A204.1 (cell line): Measurements from ENCODE around the gene GGT1.
"Not testable (repeated sequence)": the region's sequence is repeated elsewhere in the genome, so short reads cannot be mapped to it uniquely, and the experiment has no call there.

Experiments used
- FAIRE-seq: peaks from 2 replicates; lab custom pipeline; 2012; peaks lifted over from hg19 to GRCh38; lab: Jason Lieb, UNC

GGT1 gene

DNA sequence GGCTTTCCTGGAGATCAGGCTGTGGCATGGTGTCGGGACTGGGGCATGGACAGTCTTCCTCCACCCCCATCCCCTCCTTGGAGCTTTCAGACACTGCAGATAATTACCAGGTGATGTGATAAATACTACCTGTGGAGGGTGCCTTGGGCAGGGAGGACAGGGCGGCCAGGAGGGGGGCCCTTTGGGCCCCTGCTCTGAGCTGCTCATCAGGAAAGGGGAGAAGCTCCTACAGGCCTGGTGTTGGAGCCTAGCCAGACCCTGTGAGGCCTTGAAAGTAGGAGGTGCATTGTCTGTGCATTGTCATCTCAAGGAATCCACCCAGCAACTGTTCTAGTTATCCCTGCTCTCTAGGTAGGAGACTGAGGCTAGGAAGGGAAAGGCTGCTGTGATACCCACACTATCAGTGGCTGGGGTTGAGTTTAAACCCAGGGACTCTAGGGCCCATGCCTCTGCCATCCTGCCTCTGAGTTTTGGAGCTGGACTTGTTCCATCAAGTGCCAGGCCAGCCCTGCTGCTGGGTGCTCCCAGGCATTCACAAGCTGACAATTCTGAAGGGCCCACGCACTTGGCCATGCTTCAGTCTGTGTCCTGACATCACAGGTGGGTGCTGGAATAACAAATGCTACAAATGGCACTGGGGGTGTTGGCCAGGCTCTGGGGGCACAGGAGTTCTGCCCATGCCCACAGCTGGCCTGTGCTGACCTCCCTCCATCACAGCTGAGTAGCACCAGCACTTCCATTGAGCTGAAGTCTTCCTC lies 2.9 kb upstream of the GGT1 start:
- FAIRE-seq = not testable (repeated sequence)

DNA sequence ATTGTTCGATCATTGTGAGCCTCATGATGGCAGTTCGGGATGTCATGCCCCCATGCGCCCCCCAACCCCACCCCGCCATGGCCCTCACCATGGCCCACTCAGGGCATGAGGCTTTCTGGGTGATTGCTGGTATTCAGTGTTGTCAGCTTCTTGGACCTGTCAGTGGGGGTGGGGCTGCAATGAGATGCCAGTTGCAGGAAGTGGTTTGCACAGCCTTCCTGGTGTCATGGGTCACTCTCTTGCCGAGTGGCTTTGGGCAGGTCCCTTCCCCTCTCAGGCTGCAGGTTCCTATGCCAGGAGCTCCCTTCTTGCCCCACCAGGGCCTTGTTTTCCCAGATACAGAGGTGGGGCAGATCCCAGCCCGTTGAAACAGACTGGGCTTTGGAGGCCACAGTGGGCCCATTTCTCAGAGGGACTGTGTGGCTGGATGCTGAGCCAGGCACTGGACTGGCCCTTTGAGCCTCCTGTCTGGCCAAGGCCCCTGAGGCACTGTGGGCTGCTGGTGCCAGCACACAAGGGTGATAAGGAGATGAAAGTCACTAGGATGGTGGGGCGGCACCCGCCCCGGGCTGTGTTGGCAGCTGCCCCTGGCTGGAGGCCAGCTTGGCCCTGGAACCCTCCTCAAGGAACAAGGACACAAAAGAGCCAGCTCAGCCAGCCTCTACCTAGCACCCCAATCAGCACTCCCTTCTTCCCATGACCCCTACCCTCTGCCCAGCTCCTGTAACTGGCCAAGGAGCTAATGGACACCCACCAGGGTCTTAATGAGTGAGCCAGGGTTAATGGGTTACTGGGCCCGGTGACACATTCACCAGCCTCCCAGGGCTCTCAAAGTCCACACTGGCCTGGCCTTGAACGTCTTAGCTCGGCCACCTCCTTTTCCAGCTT lies 1.5 kb upstream of the GGT1 start:
- no peak for FAIRE-seq

DNA sequence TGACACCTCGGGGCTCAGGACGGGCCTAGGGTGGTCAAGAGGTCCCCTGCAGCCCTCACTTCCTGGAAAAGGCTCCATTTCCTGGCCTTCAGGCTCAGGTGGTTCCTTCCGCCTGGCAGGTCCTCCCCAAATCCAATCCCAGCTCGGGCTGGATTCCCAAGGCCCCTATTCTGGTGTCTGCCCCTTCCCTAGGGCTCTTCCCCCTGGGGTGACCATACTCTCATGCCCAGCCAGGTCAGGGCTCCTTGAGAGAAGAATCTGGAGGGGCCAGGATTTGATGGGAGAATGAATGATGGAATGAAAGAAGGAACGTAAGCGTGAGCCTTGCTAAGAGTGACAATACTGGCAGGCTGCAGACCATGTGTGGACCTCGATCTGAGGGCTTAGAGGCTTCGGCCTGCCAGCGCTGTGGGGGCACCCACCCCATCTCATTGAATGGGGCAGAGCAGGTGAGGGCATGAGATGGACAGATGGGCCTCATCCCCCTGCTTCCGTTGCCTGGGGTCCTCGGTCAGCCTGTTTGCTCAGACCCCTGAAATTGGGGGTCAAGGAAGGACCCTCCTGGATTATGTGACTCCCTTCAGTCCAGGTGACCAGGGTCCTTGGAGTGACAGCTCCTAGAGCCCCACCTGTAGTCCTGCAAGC lies 766 bp upstream of the GGT1 start:
- FAIRE-seq = not testable (repeated sequence)

DNA sequence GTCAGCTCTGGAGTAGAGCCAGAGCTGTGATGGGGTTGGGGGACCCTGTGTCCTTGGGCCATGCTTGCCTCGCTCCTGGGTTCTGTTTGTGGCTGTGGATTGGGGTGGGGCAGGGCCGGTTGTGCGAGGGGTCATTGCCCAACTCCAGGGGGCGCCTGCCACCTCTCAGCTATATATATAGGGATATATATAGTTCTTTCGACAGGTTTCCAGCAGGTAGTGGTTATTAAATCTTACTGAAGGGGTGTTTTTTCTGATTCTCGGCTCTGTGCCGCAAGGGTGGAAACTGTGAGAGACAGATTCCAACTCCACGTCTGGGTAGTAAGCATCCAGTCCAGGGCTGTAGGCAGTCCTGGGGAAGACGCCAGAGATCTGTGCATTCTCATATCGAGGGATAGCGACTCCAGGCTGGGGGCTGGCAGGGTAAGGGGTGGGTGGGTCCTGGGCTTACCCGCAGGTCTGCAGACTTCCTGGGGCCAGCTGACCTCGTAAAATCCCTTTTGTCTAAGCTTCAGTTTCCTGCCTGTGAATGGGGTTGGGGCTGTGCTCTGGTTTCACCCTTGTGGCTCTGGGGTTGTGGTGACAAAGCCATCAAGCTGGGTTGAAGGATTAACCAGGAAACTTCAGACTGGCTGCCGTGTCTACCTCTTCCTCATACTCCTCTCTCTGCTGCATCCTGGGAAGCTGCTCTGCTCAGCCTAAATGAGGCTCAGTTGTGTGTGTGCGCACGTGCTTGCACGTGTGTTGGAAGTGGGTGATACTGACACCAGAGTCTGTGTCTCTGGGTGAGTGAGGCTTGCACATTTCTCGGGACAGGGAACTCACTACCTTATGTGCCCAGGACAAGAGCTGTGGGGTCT lies 1.0 kb downstream of the GGT1 start:
- FAIRE-seq = not testable (repeated sequence)

DNA sequence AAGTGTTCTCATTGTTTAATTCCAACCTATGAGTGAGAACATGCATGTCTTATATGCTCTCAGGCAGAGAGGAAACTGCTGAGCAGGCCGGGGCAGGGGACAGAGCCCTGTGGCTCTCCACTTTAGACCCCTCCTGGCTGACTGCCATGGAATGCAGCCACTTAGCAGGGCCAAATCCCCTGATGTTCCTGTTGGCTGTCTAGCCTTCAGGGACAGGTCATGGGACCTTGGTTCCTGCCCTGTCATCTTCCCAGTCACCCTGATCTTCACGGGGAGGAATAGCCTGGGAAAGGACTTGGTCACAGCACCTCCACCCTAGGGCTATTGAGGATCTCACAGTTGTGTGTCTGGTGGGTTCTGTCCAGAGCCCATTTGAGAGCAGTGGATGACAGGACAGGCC lies 3.3 kb downstream of the GGT1 start:
- not testable (repeated sequence) for FAIRE-seq

DNA sequence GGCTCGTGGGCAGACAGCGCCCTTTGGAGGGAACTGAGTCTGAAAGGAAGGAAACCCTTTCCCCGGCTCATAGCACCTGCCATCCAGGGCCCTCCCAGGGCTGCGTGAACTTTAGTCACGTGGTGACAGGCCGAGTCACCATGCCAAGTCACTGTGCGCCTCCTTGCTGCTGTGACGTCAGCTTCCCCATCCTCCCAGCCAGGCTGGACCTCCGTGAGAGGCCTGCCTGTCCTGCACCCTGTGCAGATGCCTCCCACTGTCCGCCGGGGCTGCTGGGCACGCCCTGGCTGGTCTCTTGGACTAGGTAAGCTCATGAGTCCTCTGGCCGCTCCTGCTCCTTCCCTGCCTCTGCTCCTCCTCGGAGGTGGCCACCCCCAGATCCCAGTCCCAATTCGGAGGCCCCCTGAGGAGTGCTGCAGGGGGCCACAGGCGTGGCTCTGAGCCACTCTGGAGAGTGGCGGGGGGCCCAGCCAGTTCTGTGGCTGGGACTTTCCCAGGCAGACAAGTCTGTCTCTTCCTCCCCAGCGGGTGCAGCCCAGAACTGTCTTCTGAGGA lies 4.5 kb downstream of the GGT1 start:
- not testable (repeated sequence) for FAIRE-seq

DNA sequence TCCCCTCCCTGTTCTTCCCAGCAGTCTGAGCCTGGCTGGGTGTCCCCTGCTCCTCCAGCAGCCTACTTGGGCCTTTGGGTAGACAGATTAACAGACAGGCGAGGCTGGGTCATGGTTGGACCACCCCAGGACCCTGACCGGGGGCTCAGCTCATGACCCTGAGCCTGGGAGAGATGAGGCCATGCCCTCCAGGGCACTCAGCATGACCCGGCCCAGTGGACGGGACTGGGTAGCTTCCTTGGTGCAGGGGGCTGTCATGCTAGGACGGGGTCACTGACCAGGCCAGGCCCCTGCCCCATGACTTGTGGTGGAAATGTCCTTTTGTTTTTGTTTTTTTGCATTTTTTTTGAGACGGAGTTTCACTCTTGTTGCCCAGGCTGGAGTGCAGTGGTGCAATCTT lies 5.3 kb downstream of the GGT1 start:
- not testable (repeated sequence) for FAIRE-seq

DNA sequence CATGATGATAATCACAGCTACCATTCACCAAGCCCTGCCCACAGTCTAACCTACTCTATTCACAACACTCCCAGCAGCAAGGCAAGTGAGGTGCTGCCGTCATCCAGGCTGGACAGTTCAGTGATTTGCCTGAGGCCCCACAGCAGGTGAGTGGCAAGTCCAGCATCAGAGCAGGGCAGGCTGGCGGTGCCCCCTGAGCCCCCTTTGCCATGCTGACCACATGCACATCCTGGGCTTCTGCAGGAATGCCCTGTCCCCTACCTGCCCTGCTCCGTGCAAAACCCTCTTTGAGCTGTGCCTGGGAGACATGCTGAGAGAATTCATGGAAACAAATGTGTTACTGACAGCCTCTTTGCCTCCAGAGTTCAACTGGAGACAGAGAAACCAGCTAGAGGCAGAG lies 6.9 kb downstream of the GGT1 start:
- FAIRE-seq = not testable (repeated sequence)

DNA sequence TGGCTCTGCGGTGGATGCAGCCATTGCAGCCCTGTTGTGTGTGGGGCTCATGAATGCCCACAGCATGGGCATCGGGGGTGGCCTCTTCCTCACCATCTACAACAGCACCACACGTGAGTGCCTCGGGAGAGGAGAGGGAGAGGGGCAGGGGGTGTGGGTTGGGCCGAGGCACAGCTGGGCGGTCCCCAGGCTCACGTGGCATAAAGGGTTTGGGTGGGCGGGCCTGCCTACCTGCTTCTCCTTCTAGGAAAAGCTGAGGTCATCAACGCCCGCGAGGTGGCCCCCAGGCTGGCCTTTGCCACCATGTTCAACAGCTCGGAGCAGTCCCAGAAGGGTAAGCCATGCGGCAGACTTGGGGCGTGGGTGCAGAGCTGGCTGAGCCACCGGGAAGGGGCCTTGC lies 11.8 kb downstream of the GGT1 start:
- not testable (repeated sequence) for FAIRE-seq

DNA sequence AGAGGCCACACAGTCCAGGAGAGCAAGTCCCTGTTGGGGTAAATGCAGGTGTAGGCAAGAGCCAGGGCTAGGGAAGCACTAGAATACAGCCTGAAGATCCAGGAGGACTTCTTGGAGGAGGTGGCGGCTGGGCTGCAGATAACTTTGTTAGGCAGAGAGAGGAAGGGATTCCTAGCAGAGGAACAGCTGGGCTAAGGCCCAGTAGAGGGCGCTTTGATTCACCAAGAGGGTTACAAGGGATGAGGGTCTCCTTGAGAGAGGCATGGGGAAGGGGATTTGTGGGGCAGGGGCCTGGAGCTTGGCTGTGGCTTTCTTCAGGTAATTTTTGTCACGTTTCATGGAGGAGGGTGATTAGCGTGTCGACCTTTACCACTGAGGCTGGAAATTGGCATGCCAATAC lies 18.3 kb downstream of the GGT1 start:
- not testable (repeated sequence) for FAIRE-seq

DNA sequence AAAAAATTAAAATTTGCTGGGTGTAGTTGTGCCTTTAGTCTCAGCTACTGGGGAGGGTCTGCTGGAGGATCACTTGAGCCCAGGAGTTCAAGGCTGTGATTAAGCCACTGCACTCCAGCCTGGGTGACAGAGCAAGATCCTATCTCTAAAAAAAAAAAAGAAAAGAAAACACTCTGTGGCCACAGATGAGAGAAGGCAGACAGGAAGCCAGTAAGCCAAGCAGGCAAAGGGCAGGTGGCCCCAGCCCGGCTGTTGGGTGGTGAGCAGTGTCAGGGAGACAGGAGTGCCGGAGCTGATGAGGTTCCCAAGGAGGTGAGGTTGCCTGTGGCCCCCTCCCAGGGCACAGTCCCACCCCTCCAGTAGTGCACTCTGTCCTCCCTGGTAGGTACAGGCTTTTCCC lies 19.6 kb downstream of the GGT1 start:
- not testable (repeated sequence) for FAIRE-seq

DNA sequence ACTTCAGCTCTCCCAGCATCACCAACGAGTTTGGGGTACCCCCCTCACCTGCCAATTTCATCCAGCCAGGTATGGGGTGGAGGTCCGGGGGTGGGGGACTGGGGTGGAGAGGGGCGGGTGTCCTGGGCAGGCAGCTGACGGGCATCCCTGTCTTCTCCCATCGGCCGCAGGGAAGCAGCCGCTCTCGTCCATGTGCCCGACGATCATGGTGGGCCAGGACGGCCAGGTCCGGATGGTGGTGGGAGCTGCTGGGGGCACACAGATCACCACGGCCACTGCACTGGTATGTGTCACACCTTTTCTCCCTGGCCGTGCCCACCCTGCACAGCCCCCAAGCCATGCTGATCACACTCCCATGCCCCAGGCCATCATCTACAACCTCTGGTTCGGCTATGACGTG lies 24.9 kb downstream of the GGT1 start:
- not testable (repeated sequence) for FAIRE-seq

DNA sequence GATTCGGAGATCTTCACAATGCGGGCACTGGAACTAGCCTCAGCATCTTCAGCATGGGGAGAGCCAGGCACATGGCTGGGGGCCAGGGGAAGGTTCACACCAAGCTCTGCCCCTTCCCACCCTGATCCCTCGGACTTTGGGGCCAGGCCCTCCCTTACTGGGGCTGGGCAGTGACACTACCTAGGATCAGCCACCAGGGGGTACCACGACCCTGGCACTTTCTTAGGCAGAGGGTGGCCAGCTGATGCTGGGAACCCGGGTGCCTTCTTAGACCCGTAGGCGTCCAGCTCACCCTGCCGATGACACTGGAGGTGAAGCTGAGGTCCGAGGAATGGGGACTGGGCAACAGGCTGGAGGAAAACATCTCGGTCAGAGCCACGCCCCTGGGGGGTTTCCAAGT lies 26.1 kb downstream of the GGT1 start:
- not testable (repeated sequence) for FAIRE-seq

DNA sequence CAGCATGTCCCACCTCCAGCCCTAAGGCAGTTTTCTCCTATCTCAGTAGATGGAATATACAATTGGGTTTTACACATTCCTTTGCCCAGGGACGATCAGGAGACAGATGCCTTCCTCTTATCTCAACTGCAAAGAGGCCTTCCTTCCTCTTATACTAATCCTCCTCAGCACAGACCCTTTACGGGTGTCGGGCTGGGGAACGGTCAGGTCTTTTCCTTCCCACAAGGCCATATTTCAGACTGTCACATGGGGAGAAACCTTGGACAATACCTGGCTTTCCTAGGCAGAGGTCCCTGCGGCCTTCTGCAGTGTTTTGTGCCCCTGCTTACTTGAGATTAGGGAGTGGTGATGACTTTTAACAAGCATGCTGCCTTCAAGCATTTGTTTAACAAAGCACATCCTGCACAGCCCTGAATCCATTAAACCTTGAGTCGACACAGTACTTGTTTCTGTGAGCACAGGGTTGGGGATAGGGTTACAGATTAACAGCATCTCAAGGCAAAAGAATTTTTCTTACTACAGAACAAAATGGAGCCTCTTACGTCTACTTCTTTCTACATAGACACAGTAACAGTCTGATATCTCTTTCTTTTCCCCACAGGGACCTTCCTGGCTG lies 27.9 kb downstream of the GGT1 start:
- FAIRE-seq = not testable (repeated sequence)

DNA sequence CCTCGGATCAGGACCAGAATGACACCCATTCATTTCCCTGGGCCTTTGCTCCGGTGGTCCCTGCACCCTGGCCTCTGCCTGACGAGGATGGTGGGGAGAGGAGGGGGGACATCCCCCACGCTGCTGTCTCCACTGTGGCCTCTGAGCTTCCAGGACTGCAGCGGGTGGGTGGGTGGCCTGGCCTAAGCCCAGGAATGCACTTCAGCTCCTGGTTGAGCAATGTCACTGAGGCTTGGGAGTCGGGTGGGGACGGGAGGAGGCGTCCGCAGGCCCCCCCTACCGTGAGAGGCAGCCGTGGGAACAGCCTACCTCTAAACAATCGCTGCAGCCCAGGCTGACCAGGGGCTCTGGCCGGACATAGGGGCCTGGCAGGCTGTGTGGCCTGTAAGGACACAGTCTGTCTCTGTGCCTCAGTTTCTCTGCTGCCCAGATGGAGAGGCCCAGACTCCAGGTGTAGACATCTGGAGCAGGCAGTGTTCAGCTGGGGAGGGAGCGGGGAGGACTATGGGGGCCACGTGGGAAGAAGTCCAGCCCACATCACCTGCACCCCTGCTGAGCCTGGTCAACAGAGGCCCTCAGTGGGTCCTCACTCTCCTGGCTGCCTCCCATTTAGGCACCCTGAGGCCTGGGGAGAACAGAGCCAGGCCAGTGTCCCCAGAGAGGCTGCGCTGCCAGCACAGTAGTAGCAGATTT lies 28.6 kb downstream of the GGT1 start:
- FAIRE-seq = not testable (repeated sequence)

DNA sequence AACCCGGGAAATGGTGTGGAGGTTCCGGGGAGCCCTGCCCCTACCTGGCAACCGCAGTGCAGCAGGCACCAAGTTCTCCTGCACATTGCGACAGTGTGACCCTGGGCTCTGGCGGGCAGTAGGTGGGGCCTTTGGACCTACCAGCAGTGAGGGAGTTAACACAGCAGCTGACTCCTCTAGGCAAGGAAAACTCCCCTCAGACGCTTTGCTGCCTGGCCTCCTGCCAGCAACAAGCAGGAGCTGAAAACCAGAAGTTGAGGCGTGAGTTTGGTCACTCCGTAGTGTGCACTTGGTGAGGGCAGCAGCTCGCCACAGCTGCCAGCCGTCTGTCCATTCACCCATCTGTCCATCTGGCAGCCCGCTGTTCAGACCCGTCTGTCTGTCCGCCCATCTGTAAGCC lies 29.6 kb downstream of the GGT1 start:
- FAIRE-seq = not testable (repeated sequence)

DNA sequence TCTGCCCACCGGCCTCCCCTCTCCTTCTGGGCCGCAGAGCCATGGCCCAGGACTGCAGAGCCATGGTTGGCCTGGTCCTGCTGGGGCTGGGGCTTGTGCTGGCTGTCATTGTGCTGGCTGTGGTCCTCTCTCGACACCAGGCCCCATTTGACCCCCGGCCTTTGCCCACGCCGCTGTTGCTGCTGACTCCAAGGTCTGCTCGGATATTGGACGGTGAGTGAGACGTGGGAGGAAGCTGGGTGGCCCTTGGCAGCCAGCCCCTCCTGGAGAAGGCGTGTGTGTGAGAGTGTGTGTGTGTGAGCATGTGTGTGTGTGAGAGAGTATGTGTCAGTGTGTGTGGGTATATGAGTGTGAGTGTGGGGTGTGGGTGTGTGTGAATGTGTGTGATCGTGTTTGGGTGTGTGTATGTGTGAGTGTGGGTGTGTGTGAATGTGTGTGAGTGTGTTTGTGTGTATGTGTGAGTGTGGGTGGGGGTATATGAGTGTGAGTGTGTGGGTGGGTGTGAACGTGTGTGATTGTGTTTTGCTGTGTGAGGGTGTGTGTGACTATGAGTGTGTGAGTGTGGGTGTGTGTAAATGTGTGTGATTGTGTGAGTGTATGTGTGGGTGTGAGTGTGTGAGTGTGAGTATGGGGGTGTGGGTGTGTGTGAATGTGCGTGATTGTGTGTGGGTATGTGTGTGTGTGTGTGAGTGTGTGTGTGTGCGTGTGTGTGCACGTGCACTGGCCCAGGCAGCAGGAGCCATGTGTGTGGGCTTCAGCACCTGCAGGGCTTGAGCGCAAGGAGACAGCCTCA lies 30.4 kb downstream of the GGT1 start:
- FAIRE-seq = not testable (repeated sequence)

DNA sequence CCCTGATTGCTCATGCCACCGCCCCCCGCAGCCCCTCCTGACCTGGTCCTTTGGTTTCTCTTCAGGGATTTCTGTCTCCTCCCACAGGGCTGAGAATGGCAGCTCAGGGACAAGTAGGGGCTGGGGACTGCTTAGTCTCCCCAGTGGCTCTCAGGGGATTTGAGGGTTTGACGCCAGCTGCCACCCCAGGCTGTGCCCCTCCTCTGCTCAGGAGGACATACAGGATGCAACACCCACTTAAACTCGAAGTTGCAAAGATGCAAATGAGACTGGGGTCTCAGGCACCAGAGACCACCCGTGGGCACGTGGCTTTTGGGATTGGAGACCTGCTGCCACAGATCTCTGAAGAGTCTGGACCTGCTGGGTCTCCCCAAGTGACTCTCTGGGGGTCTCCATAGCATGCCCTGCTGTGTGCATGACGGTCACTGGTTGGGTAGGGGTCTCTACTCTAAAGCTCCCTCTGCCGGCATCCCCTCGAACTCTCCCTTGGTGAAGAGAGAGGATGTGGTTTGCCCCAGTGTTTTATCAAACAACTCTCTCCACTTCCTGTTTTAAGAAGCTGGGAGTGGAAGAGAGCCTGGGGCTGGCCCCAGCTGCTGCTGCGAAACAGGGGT lies 31.9 kb downstream of the GGT1 start:
- not testable (repeated sequence) for FAIRE-seq

DNA sequence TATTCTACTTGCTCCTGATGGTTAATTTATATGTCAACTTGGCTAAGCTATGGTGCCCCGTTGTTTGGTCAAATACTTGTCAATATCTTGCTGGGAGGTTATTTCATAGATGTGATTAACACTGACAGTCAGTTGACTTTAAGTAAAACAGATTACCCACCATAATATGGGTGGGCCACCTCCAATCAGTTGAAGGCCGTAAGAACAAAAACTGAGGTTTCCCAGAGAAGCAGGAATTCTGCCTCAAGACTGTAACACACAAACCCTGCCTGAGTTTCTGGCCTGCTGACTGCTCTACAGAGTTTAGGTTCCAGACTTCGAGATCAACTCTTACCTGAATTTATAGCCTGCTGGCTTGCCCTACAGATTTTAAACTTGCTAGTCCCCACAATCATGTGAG lies 33.5 kb downstream of the GGT1 start:
- not testable (repeated sequence) for FAIRE-seq
